RWPE2 (cell line): ENCODE results near the gene TREH.
A peak's percentile ranks its signal among the peaks of the same experiment; 100 is the strongest.
"Not testable (repeated sequence)": the region's sequence is repeated elsewhere in the genome, so short reads cannot be mapped to it uniquely, and the experiment has no call there.

ENCODE experiments used
- ATAC-seq: fragments of 200-7000 bp; cut with Tn5 transposase; 3 replicates; pipeline ENCODE4 v1.9.1; 2021; ENCODE audit warnings: low read depth
- DNase-seq: peaks from one replicate; pipeline ENCODE4 v3.0.0-alpha.2; 2020; ENCODE audit warnings: low spot score
- H3K27ac ChIP-seq: fragments of 450-650 bp; 2 replicates; pipeline ENCODE4 v1.5.1; 2017; ENCODE audit warnings: mild to moderate bottlenecking; ENCODE audit not compliant: poor library complexity, severe bottlenecking
- H3K27me3 ChIP-seq: fragments of 250-450 bp; sonication (Bioruptor Pico); 2 replicates; pipeline ENCODE4 v1.5.1; 2021; ENCODE audit warnings: mild to moderate bottlenecking, moderate library complexity; ENCODE audit not compliant: insufficient read depth, poor library complexity, severe bottlenecking
- H3K36me3 ChIP-seq: fragments of 250-450 bp; sonication (Bioruptor Pico); 2 replicates; pipeline ENCODE4 v1.5.1; 2020; ENCODE audit warnings: low read depth, mild to moderate bottlenecking, moderate library complexity
- H3K4me1 ChIP-seq: fragments of 250-450 bp; sonication (Bioruptor Pico); 2 replicates; pipeline ENCODE4 v1.5.1; 2021; ENCODE audit warnings: mild to moderate bottlenecking, moderate library complexity; ENCODE audit not compliant: insufficient read depth, poor library complexity, severe bottlenecking
- H3K4me3 ChIP-seq: fragments of 250-450 bp; sonication (Bioruptor Pico); 2 replicates; pipeline ENCODE4 v1.5.1; 2021; ENCODE audit warnings: mild to moderate bottlenecking, moderate library complexity; ENCODE audit not compliant: severe bottlenecking
- H3K9me3 ChIP-seq: fragments of 250-450 bp; sonication (Bioruptor Pico); 2 replicates; pipeline ENCODE4 v1.5.1; 2021; ENCODE audit warnings: mild to moderate bottlenecking, moderate library complexity; ENCODE audit not compliant: severe bottlenecking
- CTCF ChIP-seq: fragments of 450-650 bp; IDR thresholded peaks from one replicate; pipeline ENCODE4 v1.5.1; 2017; ENCODE audit warnings: mild to moderate bottlenecking, moderate library complexity; ENCODE audit not compliant: poor library complexity, severe bottlenecking

The TREH gene

GRCh38 chr11:118679483-118679882 lies at the start of gene TREH:
Gene TREH (minus strand): TSS chr11:118679650. CDS start chr11:118679627, 23 bp downstream.
- H3K4me1 ChIP-seq = no peaks in the 10 kb centered on the region
- no peak for DNase-seq

GRCh38 chr11:118728112-118728511 lies 48.7 kb upstream of the TREH start:
- H3K27me3 ChIP-seq, H3K4me3 ChIP-seq, DNase-seq, ATAC-seq, H3K9me3 ChIP-seq, H3K4me1 ChIP-seq, H3K36me3 ChIP-seq, H3K27ac ChIP-seq: not testable (repeated sequence)

More at GRCh38 chr11:118679483-118679882, at the start of gene TREH:
- TF ChIP-seq CTCF = no peak
- Histone ChIP-seq H3K27me3 (no peaks in the 10 kb centered on the region), H3K4me3 (no peak within 1 kb of the TSS), H3K9me3 (peaks cover 3% of the 10 kb centered on the region), H3K27ac (no peak within 1 kb of the TSS), H3K36me3 (no peaks in the 10 kb centered on the region)
- no peak for ATAC-seq

GRCh38 chr11:118727721-118728066 lies 48.2 kb upstream of the TREH start:
- not testable (repeated sequence) for H3K9me3 ChIP-seq, H3K4me1 ChIP-seq, H3K27ac ChIP-seq, H3K36me3 ChIP-seq, ATAC-seq, H3K27me3 ChIP-seq, H3K4me3 ChIP-seq, DNase-seq

- not testable (repeated sequence) for H3K27ac ChIP-seq, DNase-seq, H3K36me3 ChIP-seq
These were observed 47.7 kb upstream of the TREH start for GRCh38 chr11:118727001-118727720.

GRCh38 chr11:118721478-118722015 lies 42.1 kb upstream of the TREH start:
- H3K36me3 ChIP-seq, ATAC-seq, H3K27ac ChIP-seq, DNase-seq, H3K27me3 ChIP-seq, H3K4me3 ChIP-seq, H3K9me3 ChIP-seq: not testable (repeated sequence)
- H3K4me1 ChIP-seq = peaks cover 11% of the 10 kb centered on the region

More at GRCh38 chr11:118727001-118727720, 47.7 kb upstream of the TREH start:
- H3K4me1 ChIP-seq, H3K27me3 ChIP-seq, ATAC-seq, H3K4me3 ChIP-seq, H3K9me3 ChIP-seq: not testable (repeated sequence)

GRCh38 chr11:118720740-118721139 lies 41.3 kb upstream of the TREH start:
- H3K27ac ChIP-seq, H3K36me3 ChIP-seq, DNase-seq, ATAC-seq, H3K27me3 ChIP-seq, H3K4me3 ChIP-seq, H3K9me3 ChIP-seq: not testable (repeated sequence)
- peaks cover 13% of the 10 kb centered on the region for H3K4me1 ChIP-seq

- not testable (repeated sequence) for H3K27me3 ChIP-seq, H3K9me3 ChIP-seq, ATAC-seq, H3K36me3 ChIP-seq, H3K27ac ChIP-seq, H3K4me3 ChIP-seq, DNase-seq
- H3K4me1 ChIP-seq = peaks cover 16% of the 10 kb centered on the region
These were observed 40.6 kb upstream of the TREH start for GRCh38 chr11:118720078-118720477.

- ATAC-seq, H3K4me3 ChIP-seq: not testable (repeated sequence)
- H3K4me1 ChIP-seq = peaks cover 16% of the 10 kb centered on the region
These were observed 39.1 kb upstream of the TREH start for GRCh38 chr11:118718562-118718961.

GRCh38 chr11:118717733-118718132 lies 38.3 kb upstream of the TREH start:
- H3K27me3 ChIP-seq, H3K36me3 ChIP-seq, H3K4me3 ChIP-seq, ATAC-seq, H3K27ac ChIP-seq, H3K9me3 ChIP-seq, DNase-seq: not testable (repeated sequence)
- peaks cover 16% of the 10 kb centered on the region for H3K4me1 ChIP-seq

More at GRCh38 chr11:118718562-118718961, 39.1 kb upstream of the TREH start:
- not testable (repeated sequence) for H3K9me3 ChIP-seq, DNase-seq, H3K36me3 ChIP-seq, H3K27me3 ChIP-seq
- peak overlapping the region; percentile 32 for H3K27ac ChIP-seq

GRCh38 chr11:118717221-118717620 lies 37.8 kb upstream of the TREH start:
- not testable (repeated sequence) for ATAC-seq, H3K9me3 ChIP-seq, H3K27me3 ChIP-seq, H3K4me3 ChIP-seq, H3K27ac ChIP-seq, H3K36me3 ChIP-seq, DNase-seq
- peaks cover 16% of the 10 kb centered on the region for H3K4me1 ChIP-seq
